Activated CD4-positive, CD25-positive, alpha-beta regulatory T cell treated with anti-CD3 and anti-CD28 coated beads, Interleukin-2, amount 50 U/mL, for 72 hours (primary cell): ENCODE measurements around the gene PTF1A.
"Not testable (repeated sequence)": the region's sequence is repeated elsewhere in the genome, so short reads cannot be mapped to it uniquely, and the experiment has no call there.

Experiments used
- DNase-seq: peaks from one replicate; pipeline ENCODE4 v3.0.0; 2021

The PTF1A gene

DNA sequence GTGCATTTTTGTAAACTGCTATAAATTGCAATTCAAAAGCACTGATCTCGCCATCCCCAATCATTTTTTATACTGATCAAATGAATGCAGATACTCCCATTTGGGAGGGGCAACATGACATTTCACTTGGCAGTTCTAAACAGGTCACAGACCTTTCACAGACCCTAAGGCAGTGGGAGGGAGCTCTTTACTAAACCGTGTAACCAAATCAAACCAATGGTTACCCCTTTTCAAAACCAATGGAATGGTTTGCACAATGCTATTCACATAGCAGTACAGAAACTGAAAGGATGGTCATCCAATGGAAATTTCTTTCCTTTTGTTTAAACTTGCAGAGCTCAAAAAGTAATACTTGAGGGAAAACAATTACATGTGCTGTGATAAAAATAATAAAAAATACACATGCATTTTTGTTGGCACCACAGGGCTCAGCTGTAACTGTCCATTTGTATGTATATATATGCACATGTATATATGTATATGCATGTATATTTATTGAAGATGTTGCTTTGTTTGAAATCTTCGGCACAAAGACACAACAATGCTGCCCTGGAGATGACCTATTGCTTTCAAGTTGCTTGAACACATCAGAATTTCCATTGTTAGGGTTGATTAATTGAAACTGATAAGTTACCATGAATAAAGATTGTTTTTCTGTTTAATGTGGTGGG lies 14.0 kb downstream of the PTF1A start:
- no peak for DNase-seq

DNA sequence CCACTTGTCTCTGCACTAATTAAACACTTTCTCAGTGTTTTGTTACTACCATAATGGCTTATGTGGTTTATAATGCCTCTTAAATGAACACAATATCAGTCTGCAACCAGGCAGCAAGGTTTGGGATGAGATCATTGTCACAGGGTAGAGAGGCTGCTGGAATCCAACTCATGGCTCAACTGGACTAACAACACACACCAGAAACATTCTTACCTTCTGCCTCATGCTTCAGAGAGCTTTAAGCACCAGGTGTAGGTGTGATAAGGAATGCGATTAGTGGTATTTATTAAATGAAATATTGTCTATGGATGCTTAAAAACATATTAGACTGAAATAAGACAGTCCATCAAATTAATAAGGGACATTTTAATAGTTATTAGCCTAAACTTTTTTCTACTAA lies 25.4 kb downstream of the PTF1A start:
- no peak for DNase-seq

DNA sequence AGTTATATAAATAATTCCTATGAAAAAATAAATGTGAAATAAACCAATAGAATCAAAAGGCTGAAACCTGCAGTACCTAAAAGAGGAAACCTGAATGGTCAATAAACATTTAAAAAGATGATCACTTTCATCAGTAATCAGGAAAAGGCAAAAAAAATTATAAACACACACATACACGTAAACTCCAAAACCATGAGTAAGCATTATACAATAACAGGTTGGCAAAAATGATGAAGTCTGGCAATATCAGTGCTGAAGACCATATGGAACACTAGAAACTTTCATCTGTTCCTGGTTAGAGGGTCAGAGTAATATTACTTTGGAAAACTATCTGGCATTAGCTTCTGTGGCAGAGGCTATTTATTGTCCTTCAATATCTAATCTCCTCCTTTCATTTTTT lies 38.5 kb downstream of the PTF1A start:
- no peak for DNase-seq

DNA sequence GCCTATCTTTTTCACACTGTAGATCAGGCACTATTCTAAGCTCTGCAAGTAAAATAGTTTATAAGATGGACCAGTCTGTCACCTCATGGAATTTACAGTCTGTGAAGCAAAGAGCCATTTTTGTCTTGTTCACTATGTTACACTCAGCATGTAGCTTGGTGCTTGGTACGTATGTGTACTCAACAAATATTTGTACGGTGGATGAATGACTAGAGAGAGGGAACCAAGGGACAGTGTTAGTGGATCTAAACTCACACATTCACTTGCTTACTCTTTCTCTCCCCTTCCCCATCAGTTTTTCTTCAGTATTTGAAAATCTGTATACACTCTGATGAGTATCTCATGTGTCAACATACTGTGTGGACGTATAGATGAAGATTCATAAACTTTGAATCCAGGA lies 45.9 kb downstream of the PTF1A start:
- no peak for DNase-seq

DNA sequence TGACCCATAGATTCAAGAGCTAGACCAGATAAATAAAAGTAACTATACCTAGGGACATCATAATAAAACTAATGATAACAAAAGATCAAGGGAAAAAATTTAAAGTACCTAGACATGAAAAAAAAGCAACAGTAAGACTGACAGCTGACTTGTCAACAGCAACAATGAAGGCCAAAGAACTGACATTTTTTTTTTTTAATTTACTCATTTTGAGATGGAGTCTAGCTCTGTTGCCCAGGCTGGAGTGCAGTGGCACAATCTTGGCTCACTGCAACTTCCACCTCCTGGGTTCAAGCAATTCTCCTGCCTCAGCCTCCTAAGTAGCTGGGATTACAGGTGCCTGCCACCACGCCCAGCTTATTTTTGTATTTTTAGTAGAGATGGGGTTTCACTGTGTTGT lies 49.7 kb downstream of the PTF1A start:
- not testable (repeated sequence) for DNase-seq
